WI38 (cell line): ENCODE results near the gene PSMA5.
"Not testable (repeated sequence)": the region's sequence is repeated elsewhere in the genome, so short reads cannot be mapped to it uniquely, and the experiment has no call there.

Experiments used
- H3K4me3 ChIP-seq: 2 replicates; pipeline ENCODE4 v1.5.1; 2011; ENCODE audit warnings: low read depth, mild to moderate bottlenecking, control low read depth, low read length
- CTCF ChIP-seq: IDR thresholded peaks from 2 replicates; pipeline ENCODE4 v1.5.1; 2012; ENCODE audit warnings: low read depth, mild to moderate bottlenecking, control low read depth, low read length

The PSMA5 gene

DNA sequence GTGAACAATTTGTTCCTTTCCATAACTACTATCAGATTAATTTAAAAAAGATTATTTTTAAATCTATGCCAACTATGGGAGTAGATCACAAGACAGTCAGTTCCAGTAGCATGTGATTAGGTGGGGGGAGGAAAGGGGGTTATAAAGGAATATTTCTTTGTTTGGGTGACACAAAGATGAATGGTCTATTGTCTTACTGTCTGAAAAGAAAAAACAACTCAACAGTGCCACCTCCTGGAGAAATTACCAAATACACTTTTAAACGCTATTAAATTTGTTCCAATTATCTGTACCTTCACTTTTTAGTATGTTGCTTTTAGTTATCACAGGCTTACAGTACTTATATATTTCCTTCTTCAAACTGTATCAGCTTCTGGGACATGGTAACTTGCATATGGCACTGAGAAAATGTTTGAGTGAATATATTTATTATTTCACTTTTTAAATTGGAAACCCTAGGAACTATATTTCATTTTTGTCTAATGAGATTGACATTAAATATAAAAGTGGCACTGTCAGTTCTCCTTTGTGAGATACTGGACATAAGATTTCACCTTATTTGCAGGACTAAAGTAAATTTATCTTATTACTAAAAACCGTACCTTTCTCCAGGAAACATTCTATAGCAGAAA, 26.8 kb downstream of the PSMA5 start:
- peak; percentile 23; the same call in 1 of the 2 replicates for TF ChIP-seq CTCF
- H3K4me3 ChIP-seq = no peak overlapping the region

- no peak for TF ChIP-seq CTCF
Measured at GRCh38 chr1:109398343-109399225, 27.7 kb downstream of the PSMA5 start.

DNA sequence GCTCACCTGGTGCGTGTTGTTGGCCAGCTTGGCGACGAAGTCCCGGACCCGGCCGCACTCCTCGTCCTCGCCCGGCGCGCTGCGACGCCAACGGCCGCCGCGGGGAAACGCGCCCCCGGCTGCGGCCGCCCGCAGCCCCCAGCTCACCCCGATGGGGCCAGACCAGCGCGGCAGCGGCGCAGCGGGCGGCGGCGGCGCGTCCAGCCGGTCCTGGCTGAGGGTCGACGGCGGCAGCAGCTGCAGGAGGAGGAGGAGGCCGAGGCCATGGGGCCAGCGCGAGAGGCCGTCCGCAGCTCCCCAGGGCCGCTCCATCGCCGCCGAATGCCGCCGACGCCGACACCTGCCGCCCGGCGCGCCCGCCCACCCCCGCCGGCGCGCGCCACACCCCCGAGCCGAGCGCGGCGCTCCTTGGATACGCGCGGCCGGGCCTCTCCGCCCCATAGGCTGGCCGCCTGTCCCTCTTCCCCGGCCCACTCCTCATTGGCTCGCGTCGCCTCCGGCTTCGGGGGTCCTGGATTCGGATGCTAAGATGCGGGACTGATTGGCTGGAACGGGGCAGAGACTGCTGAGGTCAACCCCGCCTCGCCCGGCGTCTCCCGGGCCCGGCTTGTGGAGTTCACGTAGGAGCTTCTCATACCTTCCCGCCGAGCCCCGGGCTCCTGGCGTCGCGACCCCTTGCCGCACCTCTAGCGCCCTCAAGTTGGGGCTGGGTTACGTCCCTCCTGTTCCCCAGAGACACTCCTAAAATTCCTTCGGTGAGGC, 28.5 kb downstream of the PSMA5 start, which contains the start of gene SORT1:
TSS of gene SORT1 (minus strand) at position 338 of the 762 bp plus-strand sequence. CDS start at position 312, 26 bp downstream.
- peak within 1 kb of the TSS; percentile 68 for H3K4me3 ChIP-seq
- no peak for TF ChIP-seq CTCF

More at GRCh38 chr1:109398343-109399225, 27.7 kb downstream of the PSMA5 start:
- peak overlapping the region; percentile 68 for H3K4me3 ChIP-seq

- peak overlapping the region; percentile 68 for H3K4me3 ChIP-seq
- TF ChIP-seq CTCF = no peak
Measured at GRCh38 chr1:109396871-109397580, 29.2 kb downstream of the PSMA5 start.

DNA sequence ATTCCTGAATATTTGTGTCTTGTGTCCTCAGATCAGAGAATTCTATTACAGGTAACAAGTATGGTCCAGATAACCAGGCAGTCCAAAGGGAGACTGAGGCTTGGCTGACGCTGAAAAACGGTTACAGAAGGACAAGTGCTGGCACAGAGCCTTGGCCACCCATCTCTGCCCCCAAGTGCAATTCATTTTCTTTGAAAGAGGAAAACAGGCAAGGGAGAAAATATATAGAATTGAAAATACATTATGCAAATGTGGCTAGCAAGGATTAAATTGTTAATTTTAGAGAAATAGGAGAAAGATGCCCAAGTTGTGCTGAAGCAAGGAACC, 29.8 kb downstream of the PSMA5 start:
- no peak for TF ChIP-seq CTCF
- H3K4me3 ChIP-seq = peak overlapping the region; percentile 68

DNA sequence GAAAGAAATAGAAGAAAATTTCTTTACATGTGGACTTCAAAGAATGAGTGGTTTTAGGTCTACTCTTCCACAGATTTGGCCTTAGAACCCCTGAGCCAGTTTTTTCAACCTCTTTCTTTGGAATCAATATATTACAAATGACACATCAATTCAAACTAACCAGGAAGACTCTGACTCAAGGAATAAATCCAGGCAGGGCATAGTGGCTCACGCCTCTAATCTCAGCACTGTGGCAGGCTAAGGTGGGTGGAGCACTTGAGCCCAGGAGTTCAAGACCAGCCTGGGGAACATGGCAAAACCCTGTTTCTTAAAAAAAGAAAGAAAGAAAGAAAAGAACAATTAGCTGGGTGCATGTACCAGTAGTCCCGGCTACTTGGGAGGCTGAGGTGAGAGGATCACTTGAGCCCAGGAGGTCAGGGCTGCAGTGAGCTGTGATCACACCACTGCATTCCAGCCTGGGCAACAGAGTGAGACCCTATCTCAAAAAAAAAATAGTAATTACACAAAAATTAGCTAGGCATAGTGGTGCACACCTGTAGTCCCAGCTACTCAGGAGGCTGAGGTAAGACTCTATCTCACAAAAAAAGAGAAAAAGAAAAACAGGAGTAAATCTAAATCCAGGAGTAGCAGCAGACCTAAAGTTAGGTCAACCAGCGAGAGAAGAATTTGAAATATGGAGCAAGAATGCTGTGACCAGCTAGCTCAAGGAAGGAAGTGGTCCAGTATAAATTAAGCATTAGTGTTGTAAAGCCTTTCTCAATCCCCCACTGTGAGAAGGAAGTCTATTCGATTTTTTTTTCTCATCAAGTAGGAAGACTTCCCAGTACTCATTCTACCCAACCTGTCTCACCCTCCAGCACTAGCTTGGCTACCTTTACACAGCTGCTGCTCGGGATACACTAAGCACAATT, 30.4 kb downstream of the PSMA5 start:
- peak overlapping the region; percentile 68 for H3K4me3 ChIP-seq
- no peak for TF ChIP-seq CTCF

- H3K4me3 ChIP-seq = not testable (repeated sequence)
Measured at GRCh38 chr1:109395282-109395599, 31.0 kb downstream of the PSMA5 start.
